DND-41 (cell line): ENCODE results near the gene TSHZ2.

Experiments used
- ATAC-seq: fragments of 200-7000 bp; cut with Tn5 transposase; 3 replicates; pipeline ENCODE4 v1.9.1; 2021; ENCODE audit warnings: low read depth; ENCODE audit not compliant: insufficient read depth
- DNase-seq: peaks from one replicate; pipeline ENCODE4 v3.0.0-alpha.2; 2020
- H2AFZ ChIP-seq: 2 replicates; pipeline ENCODE4 v1.6.0; 2012; ENCODE audit warnings: low read depth, low read length
- H3K27ac ChIP-seq: 2 replicates; pipeline ENCODE4 v1.5.1; 2012; ENCODE audit warnings: low read length, inconsistent platforms
- H3K27me3 ChIP-seq: fragments of 200-600 bp; sonication (generic); 2 replicates; pipeline ENCODE4 v1.6.0; 2012; ENCODE audit warnings: low read length, mild to moderate bottlenecking, inconsistent platforms; ENCODE audit not compliant: insufficient read depth, poor library complexity
- H3K36me3 ChIP-seq: 2 replicates; pipeline ENCODE4 v1.5.1; 2012; ENCODE audit warnings: low read length, inconsistent platforms; ENCODE audit not compliant: insufficient read depth
- H3K4me1 ChIP-seq: 2 replicates; pipeline ENCODE4 v1.5.1; 2012; ENCODE audit warnings: mild to moderate bottlenecking, low read length; ENCODE audit not compliant: insufficient read depth
- H3K4me2 ChIP-seq: 2 replicates; pipeline ENCODE4 v1.6.0; 2012; ENCODE audit warnings: mild to moderate bottlenecking, moderate library complexity, low read length, inconsistent platforms; ENCODE audit not compliant: insufficient read depth
- H3K4me3 ChIP-seq, 2 experiments: fragments of 200-600 bp in 1 of 2; shearing (Covaris generic) in 1 of 2; 2 replicates each; pipeline ENCODE4 v1.5.1; 2012 to 2016; ENCODE audit warnings: inconsistent platforms in 2 of 2, low read length in 2 of 2, mild to moderate bottlenecking in 2 of 2, low read depth in 1 of 2, moderate library complexity in 1 of 2
- H3K79me2 ChIP-seq: 2 replicates; pipeline ENCODE4 v1.6.0; 2012; ENCODE audit warnings: low read length, inconsistent platforms; ENCODE audit not compliant: insufficient read depth
- H3K9ac ChIP-seq: 2 replicates; pipeline ENCODE4 v1.6.0; 2012; ENCODE audit warnings: low read depth, mild to moderate bottlenecking, inconsistent platforms, low read length, moderate library complexity
- H3K9me3 ChIP-seq: 2 replicates; pipeline ENCODE4 v1.5.1; 2012; ENCODE audit warnings: low read length, moderate library complexity, mild to moderate bottlenecking, inconsistent platforms; ENCODE audit not compliant: insufficient read depth, severe bottlenecking
- H4K20me1 ChIP-seq: 2 replicates; pipeline ENCODE4 v1.6.0; 2012; ENCODE audit warnings: low read length; ENCODE audit not compliant: insufficient read depth
- EZH2 ChIP-seq: IDR thresholded peaks from 3 replicates; pipeline ENCODE4 v1.6.1; 2012; ENCODE audit warnings: borderline replicate concordance, low read depth, mild to moderate bottlenecking, moderate library complexity, low read length, inconsistent platforms; ENCODE audit not compliant: severe bottlenecking
- TF ChIP-seq, protein P1 (sequence below): IDR thresholded peaks from 2 replicates; pipeline ENCODE4 v1.5.1; 2012; ENCODE audit warnings: borderline replicate concordance, low read length, moderate library complexity, mild to moderate bottlenecking; ENCODE audit not compliant: poor library complexity, severe bottlenecking; ENCODE audit errors: extremely low read depth

TSHZ2 gene

DNA sequence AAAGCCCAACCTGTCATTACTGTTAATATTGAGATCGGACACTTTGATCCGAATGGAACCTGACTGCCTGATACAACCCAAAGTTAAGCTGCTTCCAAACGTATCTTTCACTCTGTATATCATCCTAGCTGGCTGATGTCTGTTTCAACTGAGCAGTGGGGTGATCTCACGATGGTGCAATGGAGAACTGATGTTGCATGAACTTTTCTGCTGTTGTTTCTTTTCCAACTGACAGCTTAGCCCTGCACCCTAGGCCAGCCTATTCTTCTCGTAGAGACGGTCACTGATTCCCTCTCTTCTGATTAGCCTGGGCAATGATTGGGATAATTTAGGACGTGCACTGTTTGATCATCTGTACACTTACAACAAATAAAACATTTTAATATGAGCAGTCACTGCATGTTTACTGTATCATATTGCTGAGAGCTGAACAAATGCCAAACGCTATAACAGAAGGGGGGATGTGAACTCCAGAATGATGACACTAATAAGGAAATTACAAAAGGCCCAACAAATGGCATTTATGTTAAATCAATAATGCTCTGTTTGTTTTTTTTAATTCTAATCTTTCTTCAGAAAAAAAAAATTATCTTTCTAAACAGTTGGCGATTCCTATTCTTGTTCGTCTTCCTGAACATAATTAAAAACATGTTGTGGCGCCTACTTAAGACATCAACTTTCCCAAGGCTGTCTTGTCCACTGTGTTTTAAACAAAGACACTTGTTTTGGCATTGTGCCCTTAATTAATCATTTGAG is 436.7 kb downstream of the TSHZ2 start:
- Histone ChIP-seq H2AFZ (no peak overlapping the region), H3K4me2 (no peak overlapping the region), H3K4me3 (no peak overlapping the region), H3K9ac (no peak overlapping the region), H3K27ac (no peak overlapping the region), H4K20me1 (no peaks in the 10 kb centered on the region), H3K27me3 (peaks cover 24% of the 10 kb centered on the region), H3K4me1 (no peaks in the 10 kb centered on the region), H3K9me3 (no peaks in the 10 kb centered on the region), H3K79me2 (no peaks in the 10 kb centered on the region), H3K36me3 (no peaks in the 10 kb centered on the region)
- DNase-seq (no peak), ATAC-seq (no peak)
- TF ChIP-seq, protein P1, sequence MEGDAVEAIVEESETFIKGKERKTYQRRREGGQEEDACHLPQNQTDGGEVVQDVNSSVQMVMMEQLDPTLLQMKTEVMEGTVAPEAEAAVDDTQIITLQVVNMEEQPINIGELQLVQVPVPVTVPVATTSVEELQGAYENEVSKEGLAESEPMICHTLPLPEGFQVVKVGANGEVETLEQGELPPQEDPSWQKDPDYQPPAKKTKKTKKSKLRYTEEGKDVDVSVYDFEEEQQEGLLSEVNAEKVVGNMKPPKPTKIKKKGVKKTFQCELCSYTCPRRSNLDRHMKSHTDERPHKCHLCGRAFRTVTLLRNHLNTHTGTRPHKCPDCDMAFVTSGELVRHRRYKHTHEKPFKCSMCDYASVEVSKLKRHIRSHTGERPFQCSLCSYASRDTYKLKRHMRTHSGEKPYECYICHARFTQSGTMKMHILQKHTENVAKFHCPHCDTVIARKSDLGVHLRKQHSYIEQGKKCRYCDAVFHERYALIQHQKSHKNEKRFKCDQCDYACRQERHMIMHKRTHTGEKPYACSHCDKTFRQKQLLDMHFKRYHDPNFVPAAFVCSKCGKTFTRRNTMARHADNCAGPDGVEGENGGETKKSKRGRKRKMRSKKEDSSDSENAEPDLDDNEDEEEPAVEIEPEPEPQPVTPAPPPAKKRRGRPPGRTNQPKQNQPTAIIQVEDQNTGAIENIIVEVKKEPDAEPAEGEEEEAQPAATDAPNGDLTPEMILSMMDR: no peak
- TF ChIP-seq EZH2: no peak

DNA sequence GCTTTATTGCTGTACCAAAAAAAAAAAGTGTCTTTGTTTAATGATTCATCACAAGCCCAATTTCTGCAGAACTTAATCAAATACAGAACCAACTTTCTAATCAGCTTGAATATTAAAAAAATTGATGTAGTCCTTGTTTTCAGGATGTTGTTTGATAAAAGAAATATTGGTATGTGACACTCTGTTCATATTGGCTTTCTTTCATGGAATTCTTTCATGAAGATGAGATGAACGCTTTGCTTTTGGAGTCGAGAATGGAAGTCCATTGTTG is 437.2 kb downstream of the TSHZ2 start:
- H2AFZ ChIP-seq: no peak overlapping the region
- no peak overlapping the region for H3K27ac ChIP-seq
- H3K9me3 ChIP-seq: no peaks in the 10 kb centered on the region
- no peak for ATAC-seq
- H3K36me3 ChIP-seq: no peaks in the 10 kb centered on the region
- no peak overlapping the region for H3K9ac ChIP-seq
- no peak for TF ChIP-seq EZH2
- TF ChIP-seq, protein P1: no peak
- no peak for DNase-seq
- H3K4me3 ChIP-seq: no peak overlapping the region
- H3K79me2 ChIP-seq: no peaks in the 10 kb centered on the region
- H3K27me3 ChIP-seq: peaks cover 24% of the 10 kb centered on the region
- no peaks in the 10 kb centered on the region for H4K20me1 ChIP-seq
- H3K4me1 ChIP-seq: no peaks in the 10 kb centered on the region
- H3K4me2 ChIP-seq: no peak overlapping the region

DNA sequence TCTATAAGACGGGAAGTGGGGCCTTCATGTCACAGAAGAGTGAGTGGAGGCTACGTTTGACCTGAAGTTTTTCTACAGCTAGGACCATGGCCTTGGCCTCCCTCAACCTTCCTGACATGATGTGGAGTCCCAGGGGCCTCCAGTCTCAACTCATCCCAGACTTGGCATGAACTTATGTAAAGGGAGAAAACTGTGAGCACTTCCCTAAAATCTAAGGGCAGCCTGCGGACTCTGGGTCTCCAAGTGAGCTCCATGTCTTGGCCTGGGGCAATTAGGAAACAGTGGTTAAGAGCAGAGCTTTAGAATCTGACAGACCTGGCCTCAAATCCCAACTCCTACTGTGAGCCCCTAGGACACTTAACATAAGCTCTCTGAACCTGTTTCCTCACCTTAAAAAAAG is 439.0 kb downstream of the TSHZ2 start:
- no peak overlapping the region for H2AFZ ChIP-seq
- H3K79me2 ChIP-seq: no peaks in the 10 kb centered on the region
- H4K20me1 ChIP-seq: no peaks in the 10 kb centered on the region
- no peaks in the 10 kb centered on the region for H3K4me1 ChIP-seq
- TF ChIP-seq, protein P1: no peak
- TF ChIP-seq EZH2: no peak
- no peaks in the 10 kb centered on the region for H3K36me3 ChIP-seq
- no peak overlapping the region for H3K4me3 ChIP-seq
- ATAC-seq: no peak
- no peak overlapping the region for H3K27ac ChIP-seq
- H3K9me3 ChIP-seq: no peaks in the 10 kb centered on the region
- peaks cover 25% of the 10 kb centered on the region for H3K27me3 ChIP-seq
- no peak for DNase-seq
- no peak overlapping the region for H3K9ac ChIP-seq
- no peak overlapping the region for H3K4me2 ChIP-seq
